Naive thymus-derived CD4-positive, alpha-beta T cell (primary cell): ENCODE results near the gene DOCK9. TPM values are rescaled to one million over a fixed set of nuclear protein-coding genes. Genes with fewer than 3 reads are reported as not detected.

ENCODE experiments used
- ATAC-seq: fragments of 150-1000 bp; cut with Tn5 transposase; 2 replicates; pipeline ENCODE4 v1.10.0; 2021; ENCODE audit warnings: mild to moderate bottlenecking, moderate library complexity
- CTCF ChIA-PET: fragments of 350-600 bp; sonication (Branson Sonifier 250); formaldehyde crosslinking; loops from one replicate; lab custom pipeline; 2021; ENCODE audit warnings: antibody characterized with exemption; lab: Charles Lee
- POLR2A ChIA-PET: fragments of 350-600 bp; sonication (Branson Sonifier 250); formaldehyde crosslinking; loops from one replicate; lab custom pipeline; 2021; ENCODE audit warnings: antibody characterized with exemption, inconsistent platforms; lab: Charles Lee
- DNase-seq, 9 donors: peaks; one replicate each; pipeline versions ENCODE4 v3.0.0 to v3.0.0-alpha.2; 2020 to 2022; ENCODE audit warnings: mixed read lengths in 1 of 9
- H3K27ac ChIP-seq: one replicate; pipeline ENCODE4 v1.7.0; 2013; ENCODE audit warnings: mild to moderate bottlenecking, low read depth, low read length, moderate library complexity
- H3K27me3 ChIP-seq, 2 donors: one replicate each; pipeline ENCODE4 v1.7.0; 2013; ENCODE audit warnings: low read length in 2 of 2, mild to moderate bottlenecking in 2 of 2, moderate library complexity in 2 of 2; ENCODE audit not compliant: control insufficient read depth in 2 of 2, insufficient read depth in 2 of 2
- H3K36me3 ChIP-seq, 3 experiments: 1 replicate in 2 of 3; 2 replicates in 1 of 3; pipeline ENCODE4 v1.7.0; 2013; ENCODE audit warnings: low read length in 3 of 3, mild to moderate bottlenecking in 3 of 3, moderate library complexity in 1 of 3; ENCODE audit not compliant: insufficient read depth in 3 of 3, control insufficient read depth in 2 of 3
- H3K4me1 ChIP-seq, 2 donors: one replicate each; pipeline ENCODE4 v1.7.0; 2013; ENCODE audit warnings: low read length in 2 of 2, mild to moderate bottlenecking in 2 of 2, moderate library complexity in 1 of 2; ENCODE audit not compliant: control insufficient read depth in 2 of 2, insufficient read depth in 2 of 2
- H3K4me3 ChIP-seq: 2 replicates; pipeline ENCODE4 v1.7.0; 2013; ENCODE audit warnings: mild to moderate bottlenecking, low read length
- H3K9me3 ChIP-seq, 3 experiments: 1 replicate in 2 of 3; 2 replicates in 1 of 3; pipeline ENCODE4 v1.7.0; 2013; ENCODE audit warnings: low read length in 3 of 3; ENCODE audit not compliant: control insufficient read depth in 2 of 3
- H3K27ac Mint-ChIP-seq, 9 donors: one replicate each; pipeline ENCODE4 v1.8.0; 2020 to 2022; ENCODE audit warnings: mixed read lengths in 9 of 9, mild to moderate bottlenecking in 8 of 9, moderate library complexity in 5 of 9, inconsistent platforms in 2 of 9
- H3K27me3 Mint-ChIP-seq, 5 donors: one replicate each; pipeline ENCODE4 v1.8.0; 2021 to 2022; ENCODE audit warnings: mixed read lengths in 5 of 5, mild to moderate bottlenecking in 1 of 5
- H3K36me3 Mint-ChIP-seq, 5 donors: one replicate each; pipeline ENCODE4 v1.8.0; 2020 to 2022; ENCODE audit warnings: mixed read lengths in 5 of 5, mild to moderate bottlenecking in 3 of 5, inconsistent platforms in 1 of 5
- H3K4me1 Mint-ChIP-seq, 7 donors: one replicate each; pipeline ENCODE4 v1.8.0; 2020 to 2022; ENCODE audit warnings: mixed read lengths in 7 of 7, mild to moderate bottlenecking in 3 of 7, inconsistent platforms in 1 of 7
- H3K4me3 Mint-ChIP-seq, 10 donors: one replicate each; pipeline ENCODE4 v1.8.0; 2020 to 2022; ENCODE audit warnings: mild to moderate bottlenecking in 10 of 10, mixed read lengths in 10 of 10, moderate library complexity in 6 of 10, inconsistent platforms in 2 of 10
- H3K9me3 Mint-ChIP-seq, 11 donors: one replicate each; pipeline ENCODE4 v1.8.0; 2020 to 2022; ENCODE audit warnings: mixed read lengths in 11 of 11, mild to moderate bottlenecking in 4 of 11, inconsistent platforms in 1 of 11, moderate library complexity in 1 of 11
- intact Hi-C, 2 donors: fragments of 100-400 bp; cut with micrococcal nuclease; formaldehyde crosslinking; loops; one replicate each; pipeline ENCODE4 v1.15.1; 2023
- polyA plus RNA-seq, 2 donors: library from polyadenylated mRNA; unstranded; fragments of 300-500 nt; fragmentation: Illumina TruSeq; gene quantifications; one replicate each; pipeline ENCODE4 v1.2.3, GENCODE V29; 2021
- total RNA-seq, 6 experiments: library from RNA in 5 of 6; stranded (reverse) in 5 of 6; gene quantifications; 1 replicate in 5 of 6; 2 replicates in 1 of 6; pipeline ENCODE4 v1.2.3 and lab custom pipeline; 2021 to 2026

DOCK9 gene
- total and polyA plus RNA-seq, 7 experiments from 2014 or later = 22.2 to 214 (median 122) TPM

DNA sequence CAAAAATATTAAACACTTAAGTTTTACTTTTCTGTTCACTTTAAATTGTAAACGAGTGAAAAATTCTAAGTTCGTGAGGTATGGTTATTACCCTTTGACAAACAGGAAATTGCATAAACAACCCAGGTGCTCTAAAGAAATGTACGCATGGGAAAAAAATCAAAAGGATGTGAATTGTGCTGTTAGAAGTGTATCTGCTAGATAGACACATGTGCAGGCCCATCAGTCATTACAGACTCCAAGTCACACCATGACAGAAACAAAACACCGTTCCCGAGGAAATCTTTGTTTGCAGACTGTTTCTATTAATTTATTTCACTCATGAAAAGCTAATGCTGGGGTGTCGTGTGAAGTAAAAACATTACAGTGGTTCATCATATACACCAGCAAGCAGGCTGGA lies 17.0 kb upstream of the DOCK9 start:
- peak; percentile 88 for ATAC-seq
- peak overlapping the region; percentile 90 for H3K27ac ChIP-seq

DNA sequence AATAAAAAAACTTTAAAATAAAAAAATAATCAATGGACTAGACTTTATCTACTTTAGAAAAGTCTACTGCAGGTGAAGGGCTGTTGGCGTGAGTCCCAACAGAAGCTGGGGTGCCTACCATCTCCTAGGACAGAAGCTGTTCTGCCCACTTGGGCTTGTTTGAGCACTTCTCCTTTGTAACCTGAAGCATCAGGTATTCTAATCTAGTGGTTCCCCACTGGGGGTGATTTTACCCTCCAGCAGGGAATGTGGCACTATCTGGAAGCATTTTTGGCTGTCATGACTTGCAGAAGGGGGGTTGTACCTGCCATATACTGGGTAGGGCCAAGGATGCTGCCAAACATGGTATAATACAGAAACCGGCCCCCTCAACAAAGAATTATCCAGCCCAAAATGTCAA lies 16.2 kb upstream of the DOCK9 start:
- H3K36me3 Mint-ChIP-seq = peaks cover 0 to 27% (median 12%) of the 10 kb centered on the region in 5 donors
- no peak for ATAC-seq
- ChIA-PET CTCF (interaction anchor here (0.7 kb wide), 1 partner anchor 21 kb away, joined by 3 read pairs; no protein-coding TSS in a partner anchor), POLR2A (interaction anchor here (1.7 to 6.5 kb wide), 3 partner anchors 10 to 56 kb away, joined by 5 to 47 read pairs (median 8); no protein-coding TSS in a partner anchor)
- no peak overlapping the region for H3K4me3 ChIP-seq
- peak overlapping the region; percentile 59 for H3K27ac ChIP-seq
- H3K4me1 Mint-ChIP-seq = peaks cover 38 to 92% (median 88%) of the 10 kb centered on the region in 7 donors
- peak overlapping the region in 6 of 10 donors; percentile 18 to 74 (median 49) for H3K4me3 Mint-ChIP-seq
- H3K27ac Mint-ChIP-seq = peak overlapping the region in 8 of 9 donors; percentile 78 to 99 (median 94)
- H3K9me3 ChIP-seq = no peaks in the 10 kb centered on the region
- peaks cover 0 to 3% (median 0%) of the 10 kb centered on the region in 11 donors for H3K9me3 Mint-ChIP-seq
- peaks cover 19 to 56% of the 10 kb centered on the region in 2 donors for H3K4me1 ChIP-seq
- no peaks in the 10 kb centered on the region for H3K27me3 Mint-ChIP-seq
- intact Hi-C loops = loop anchor here in 1 of 2 donors (2.0 to 10.0 kb wide), 4 partner anchors 13 to 271 kb away; no protein-coding TSS in a partner anchor
- no peaks in the 10 kb centered on the region for H3K36me3 ChIP-seq
- H3K27me3 ChIP-seq = no peaks in the 10 kb centered on the region
- no peak for DNase-seq

More for the DNA sequence above, 17.0 kb upstream of the DOCK9 start:
- CTCF ChIA-PET = no interaction called here
- H3K36me3 Mint-ChIP-seq = peaks cover 0 to 21% (median 13%) of the 10 kb centered on the region in 5 donors
- Histone ChIP-seq H3K36me3 (no peaks in the 10 kb centered on the region), H3K4me1 (peaks cover 27 to 64% of the 10 kb centered on the region in 2 donors), H3K4me3 (no peak overlapping the region), H3K27me3 (no peaks in the 10 kb centered on the region), H3K9me3 (no peaks in the 10 kb centered on the region)
- no peaks in the 10 kb centered on the region for H3K27me3 Mint-ChIP-seq
- intact Hi-C loops = loop anchor here in 1 of 2 donors (1.0 to 10.0 kb wide), 6 partner anchors 8 to 270 kb away; no protein-coding TSS in a partner anchor
- POLR2A ChIA-PET = interaction anchor here (1.7 to 6.5 kb wide), 3 partner anchors 11 to 55 kb away, joined by 5 to 47 read pairs (median 8); no protein-coding TSS in a partner anchor
- H3K9me3 Mint-ChIP-seq = peaks cover 0 to 3% (median 0%) of the 10 kb centered on the region in 11 donors
- peak overlapping the region; percentile 57 to 81 (median 74) for H3K4me3 Mint-ChIP-seq
- H3K27ac Mint-ChIP-seq = peak overlapping the region; percentile 89 to 99 (median 96)
- peak in 7 of 9 donors; percentile 65 to 87 (median 82) for DNase-seq
- H3K4me1 Mint-ChIP-seq = peaks cover 44 to 92% (median 88%) of the 10 kb centered on the region in 7 donors

DNA sequence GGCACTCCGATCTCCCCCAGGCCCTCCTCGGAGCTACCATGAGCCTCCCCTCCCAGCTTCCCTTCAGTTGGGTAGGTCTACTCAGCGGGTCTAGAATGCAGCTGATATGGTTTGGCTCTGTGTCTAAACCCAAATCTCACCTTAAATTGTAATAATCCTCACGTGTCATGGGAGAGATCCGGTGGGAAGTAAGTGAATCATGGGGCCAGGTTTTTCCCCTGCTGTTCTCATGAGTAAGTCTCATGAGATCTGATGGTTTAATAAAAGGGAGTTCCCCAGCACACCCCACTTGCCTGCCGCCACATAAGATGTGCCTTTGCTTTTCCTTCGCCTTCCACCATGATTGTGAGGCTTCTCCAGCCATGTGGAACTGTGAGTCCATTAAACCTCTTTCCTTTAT lies 14.5 kb upstream of the DOCK9 start:
- no peak for DNase-seq
- peak overlapping the region in 3 of 10 donors; percentile 32 to 66 (median 48) for H3K4me3 Mint-ChIP-seq
- Histone ChIP-seq H3K27me3 (no peaks in the 10 kb centered on the region), H3K9me3 (no peaks in the 10 kb centered on the region), H3K36me3 (no peaks in the 10 kb centered on the region), H3K4me1 (peaks cover 4 to 41% of the 10 kb centered on the region in 2 donors), H3K27ac (no peak overlapping the region), H3K4me3 (no peak overlapping the region)
- peaks cover 0 to 25% (median 12%) of the 10 kb centered on the region in 5 donors for H3K36me3 Mint-ChIP-seq
- ATAC-seq = no peak
- peaks cover 25 to 90% (median 85%) of the 10 kb centered on the region in 7 donors for H3K4me1 Mint-ChIP-seq
- intact Hi-C loops = loop anchor here in 1 of 2 donors (10.0 kb wide), 1 partner anchor 272 kb away; no protein-coding TSS in a partner anchor
- ChIA-PET POLR2A (interaction anchor here (1.4 kb wide), 1 partner anchor 11 kb away, joined by 3 read pairs; no protein-coding TSS in a partner anchor), CTCF (interaction anchor here (0.5 kb wide), 1 partner anchor 81 kb away, joined by 3 read pairs; no protein-coding TSS in a partner anchor)
- peaks cover 0 to 3% (median 0%) of the 10 kb centered on the region in 11 donors for H3K9me3 Mint-ChIP-seq
- no peaks in the 10 kb centered on the region for H3K27me3 Mint-ChIP-seq
- H3K27ac Mint-ChIP-seq = peak overlapping the region in 8 of 9 donors; percentile 75 to 96 (median 92)

DNA sequence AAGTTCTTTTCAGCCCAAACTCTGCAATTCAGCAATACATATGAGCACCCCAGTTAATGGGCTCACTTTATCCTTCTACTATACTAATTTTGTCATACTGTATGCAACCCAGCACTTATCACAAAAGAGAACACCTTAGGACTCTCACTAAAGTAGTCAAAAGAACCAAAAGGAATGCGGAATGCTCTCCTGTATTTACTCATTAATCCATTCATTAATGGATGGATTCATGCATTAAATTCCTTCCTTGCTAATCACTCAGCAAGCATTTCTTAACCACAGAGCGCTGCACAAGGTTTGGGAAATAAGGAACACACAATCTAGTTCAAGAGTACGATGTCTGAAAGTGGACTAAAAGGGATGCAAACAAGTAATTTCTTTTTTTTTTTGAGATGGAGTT lies 12.8 kb upstream of the DOCK9 start:
- DNase-seq (no peak), ATAC-seq (no peak)
- POLR2A ChIA-PET = no interaction called here
- H3K4me3 Mint-ChIP-seq = no peak overlapping the region
- H3K4me1 Mint-ChIP-seq = peaks cover 28 to 90% (median 85%) of the 10 kb centered on the region in 7 donors
- H3K9me3 Mint-ChIP-seq = peaks cover 0 to 3% (median 0%) of the 10 kb centered on the region in 11 donors
- peaks cover 0 to 26% of the 10 kb centered on the region in 2 donors for H3K4me1 ChIP-seq
- H3K27ac ChIP-seq = no peak overlapping the region
- H3K36me3 Mint-ChIP-seq = peaks cover 0 to 23% (median 12%) of the 10 kb centered on the region in 5 donors
- H3K9me3 ChIP-seq = no peaks in the 10 kb centered on the region
- H3K36me3 ChIP-seq = no peaks in the 10 kb centered on the region
- H3K27ac Mint-ChIP-seq = peak overlapping the region in 6 of 9 donors; percentile 7 to 87 (median 62)
- H3K4me3 ChIP-seq = no peak overlapping the region
- CTCF ChIA-PET = no interaction called here
- no peaks in the 10 kb centered on the region for H3K27me3 ChIP-seq
- intact Hi-C loops = loop anchor here in 1 of 2 donors (10.0 kb wide), 1 partner anchor 274 kb away; no protein-coding TSS in a partner anchor
- H3K27me3 Mint-ChIP-seq = no peaks in the 10 kb centered on the region

DNA sequence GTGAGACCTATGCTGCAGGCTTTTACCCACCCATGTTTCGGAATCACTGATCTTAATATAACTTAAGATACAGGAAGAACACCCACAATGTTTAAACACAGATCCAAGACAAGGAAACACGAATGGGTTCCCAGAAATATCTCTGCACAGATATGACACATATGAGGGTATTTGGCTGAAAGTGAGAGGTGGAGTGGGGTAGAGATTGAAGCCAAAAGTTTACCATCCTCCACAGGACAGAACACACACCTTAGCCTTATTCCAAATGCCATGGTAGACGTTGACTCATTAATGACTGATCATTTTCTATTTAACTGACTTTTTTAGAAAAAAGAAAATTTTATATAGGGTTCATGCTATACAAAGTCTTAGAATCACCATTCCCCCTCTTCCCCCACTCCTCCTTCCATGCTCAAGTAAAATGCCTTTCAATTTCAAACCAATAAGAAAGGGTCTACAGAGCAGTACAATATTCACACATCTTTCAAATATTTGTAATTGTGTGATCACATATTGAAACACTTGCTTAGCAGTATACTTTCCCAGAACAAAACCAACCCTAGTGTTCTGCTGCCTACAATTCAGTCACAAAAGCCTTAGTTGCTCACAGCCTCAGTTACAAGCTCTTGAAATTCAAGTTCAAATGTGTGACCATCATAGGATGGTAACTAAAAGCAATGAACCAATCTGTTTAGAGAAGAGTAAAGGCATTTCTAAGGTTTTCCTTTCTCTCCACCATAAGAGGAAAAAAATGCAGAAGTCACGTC lies 11.8 kb upstream of the DOCK9 start:
- Histone ChIP-seq H3K4me1 (peaks cover 0 to 18% of the 10 kb centered on the region in 2 donors), H3K36me3 (no peaks in the 10 kb centered on the region), H3K4me3 (no peak overlapping the region), H3K27me3 (no peaks in the 10 kb centered on the region), H3K9me3 (no peaks in the 10 kb centered on the region), H3K27ac (no peak overlapping the region)
- Mint-ChIP-seq H3K36me3 (peaks cover 0 to 20% (median 12%) of the 10 kb centered on the region in 5 donors), H3K27me3 (no peaks in the 10 kb centered on the region), H3K4me3 (no peak overlapping the region), H3K4me1 (peaks cover 27 to 90% (median 84%) of the 10 kb centered on the region in 7 donors), H3K27ac (peak overlapping the region in 5 of 9 donors; percentile 61 to 87 (median 68)), H3K9me3 (peaks cover 0 to 3% (median 0%) of the 10 kb centered on the region in 11 donors)
- no peak for ATAC-seq
- CTCF ChIA-PET = no interaction called here
- intact Hi-C loops = loop anchor here (2.0 to 10.0 kb wide), 3 partner anchors 15 to 275 kb away; no protein-coding TSS in a partner anchor
- DNase-seq = no peak
- POLR2A ChIA-PET = no interaction called here

DNA sequence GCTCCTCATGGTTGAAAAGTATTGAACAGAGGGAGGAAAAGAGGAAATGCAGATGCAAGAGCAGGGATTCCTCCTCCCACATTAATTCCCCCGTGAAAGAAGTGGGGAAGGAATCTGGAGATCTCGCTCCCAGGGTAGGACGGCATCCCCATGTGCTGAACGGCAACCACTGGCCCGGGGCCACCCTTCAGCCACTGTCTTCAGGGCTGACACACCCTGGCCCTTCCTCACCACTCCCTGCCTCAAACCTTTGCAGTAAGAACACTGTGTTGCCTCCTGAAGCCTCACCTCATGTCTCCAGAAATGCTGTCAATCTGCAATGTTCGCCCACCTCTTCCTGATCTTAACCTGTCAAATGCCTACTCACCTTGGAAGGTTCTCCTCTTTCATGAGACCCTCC lies 10.9 kb upstream of the DOCK9 start:
- Histone ChIP-seq H3K36me3 (no peaks in the 10 kb centered on the region), H3K27me3 (no peaks in the 10 kb centered on the region), H3K9me3 (no peaks in the 10 kb centered on the region), H3K4me3 (no peak overlapping the region), H3K27ac (no peak overlapping the region), H3K4me1 (peaks cover 0 to 13% of the 10 kb centered on the region in 2 donors)
- CTCF ChIA-PET = interaction anchor here (1.0 kb wide), 1 partner anchor 10 kb away, joined by 4 read pairs; the partner anchor contains the start of gene DOCK9
- Mint-ChIP-seq H3K36me3 (peaks cover 0 to 20% (median 12%) of the 10 kb centered on the region in 5 donors), H3K4me3 (peak overlapping the region in 1 of 10 donors; percentile 5), H3K4me1 (peaks cover 25 to 90% (median 84%) of the 10 kb centered on the region in 7 donors), H3K9me3 (peaks cover 0 to 3% (median 0%) of the 10 kb centered on the region in 11 donors), H3K27me3 (no peaks in the 10 kb centered on the region), H3K27ac (peak overlapping the region in 8 of 9 donors; percentile 19 to 87 (median 68))
- DNase-seq (no peak), ATAC-seq (no peak)
- intact Hi-C loops = loop anchor here (2.0 to 5.0 kb wide), 2 partner anchors 14 to 39 kb away; no protein-coding TSS in a partner anchor
- POLR2A ChIA-PET = interaction anchor here (0.8 to 1.1 kb wide), 3 partner anchors 9 to 21 kb away, joined by 3 to 5 read pairs (median 4); no protein-coding TSS in a partner anchor
